Left lobe of liver (tissue), 2 donors: ENCODE results near the gene BEX2. TPM values are rescaled to one million over a fixed set of nuclear protein-coding genes. Genes with fewer than 3 reads are reported as not detected.

Source experiments
- ATAC-seq: fragments of 200-7000 bp; cut with Tn5 transposase; one replicate; pipeline ENCODE4 v1.9.1; 2020; ENCODE audit warnings: mild to moderate bottlenecking, moderate library complexity
- DNase-seq: peaks from one replicate; pipeline ENCODE4 v3.0.0-alpha.2; 2020; ENCODE audit warnings: low spot score
- total RNA-seq: library from RNA; stranded (reverse); gene quantifications from one replicate; pipeline ENCODE4 v1.2.1, GENCODE V29; 2021
- donor health status: DM: no; HTN: no; CAD: no; lungs with moderate emphysema.
- donor health status: DM: no; HTN: yes; CAD: no.

The BEX2 gene
- total RNA-seq, 1 donor from 2014 or later = 0.48 TPM

DNA sequence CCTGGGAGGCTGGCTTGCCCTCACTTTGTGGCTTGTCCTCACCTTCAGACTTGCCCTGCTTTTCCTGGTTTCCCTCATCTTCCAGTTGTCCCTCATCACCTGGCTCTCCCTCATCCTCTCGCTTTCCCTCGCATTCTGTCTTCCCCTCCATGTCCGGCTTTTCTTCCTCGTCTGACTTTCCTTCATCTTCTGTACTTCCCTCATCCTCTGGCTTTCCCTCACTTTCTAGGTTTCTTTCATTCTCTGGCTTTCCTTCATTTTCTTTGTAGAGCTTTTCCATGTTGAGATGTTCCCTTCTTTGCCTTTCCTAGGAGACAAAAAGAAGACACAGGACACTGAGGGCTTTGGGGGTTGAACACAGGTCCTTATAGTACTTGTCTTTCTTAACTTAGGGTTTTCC, 36.5 kb downstream of the BEX2 start:
- no peak for DNase-seq

More for the DNA sequence above, 36.5 kb downstream of the BEX2 start:
- ATAC-seq = no peak

Other genes with a start within 250 kb of the BEX2 start
- 0.43 TPM for gene BEX1, start 246.8 kb downstream of the BEX2 start, total RNA-seq
- gene NXF3, start 217.8 kb downstream of the BEX2 start, total RNA-seq = 1.3 TPM
- 1.8 TPM for gene BEX4, start 95.9 kb downstream of the BEX2 start, total RNA-seq
- gene TCEAL8, start 55.8 kb downstream of the BEX2 start, total RNA-seq = 8.5 TPM
- gene TCEAL5, start 34.2 kb downstream of the BEX2 start, total RNA-seq = not detected
- 0.28 TPM for gene TCEAL7, start 19.2 kb upstream of the BEX2 start, total RNA-seq
- gene TCEAL9, start 45.5 kb upstream of the BEX2 start, total RNA-seq = 4.0 TPM
- gene BEX3, start 65.5 kb upstream of the BEX2 start, total RNA-seq = 23.7 TPM
- gene RAB40A, start 208.5 kb upstream of the BEX2 start, total RNA-seq = 0.25 TPM